Neural cell (in vitro differentiated cells): ENCODE data around the gene CSH2.

Experiments used
- CTCF ChIP-seq: fragments of 450-650 bp; IDR thresholded peaks from 2 replicates; pipeline ENCODE4 v1.5.1; 2014; ENCODE audit warnings: antibody characterized with exemption, mild to moderate bottlenecking, moderate library complexity; ENCODE audit not compliant: poor library complexity, severe bottlenecking
- EP300 ChIP-seq: fragments of 450-650 bp; conservative IDR thresholded peaks from 2 replicates; pipeline ENCODE4 v1.6.1; 2014; ENCODE audit warnings: antibody characterized with exemption, mild to moderate bottlenecking, moderate library complexity; ENCODE audit not compliant: poor library complexity, severe bottlenecking
- EZH2 ChIP-seq: fragments of 200-600, 300-800 bp; shearing (Covaris generic), sonication (generic); IDR thresholded peaks from 2 replicates; pipeline ENCODE4 v1.6.1; 2014; ENCODE audit warnings: antibody characterized with exemption, low read length, borderline replicate concordance, mild to moderate bottlenecking; ENCODE audit not compliant: insufficient read depth, poor library complexity, severe bottlenecking
- POLR2AphosphoS5 ChIP-seq: IDR thresholded peaks from 2 replicates; pipeline ENCODE4 v1.6.1; 2012
- RAD21 ChIP-seq: fragments of 450-650 bp; conservative IDR thresholded peaks from 2 replicates; pipeline ENCODE4 v1.6.1; 2014; ENCODE audit warnings: antibody characterized with exemption, mild to moderate bottlenecking, moderate library complexity
- REST ChIP-seq: IDR thresholded peaks from 2 replicates; pipeline ENCODE4 v1.6.1; 2012; ENCODE audit warnings: borderline replicate concordance
- TAF1 ChIP-seq: IDR thresholded peaks from 2 replicates; pipeline ENCODE4 v1.6.1; 2012; ENCODE audit warnings: low read depth

GRCh38 chr17:63919311-63919723 lies 45.8 kb upstream of the CSH2 start:
- peak; percentile 71 for TF ChIP-seq CTCF
- TF ChIP-seq TAF1: no peak
- no peak for TF ChIP-seq EZH2
- no peak for TF ChIP-seq POLR2AphosphoS5
- TF ChIP-seq EP300: no peak
- peak; percentile 70 for TF ChIP-seq RAD21
- TF ChIP-seq REST: no peak
